Sigmoid colon (tissue), 7 donors: ENCODE measurements around the gene CDHR2. TPM values are rescaled to one million over a fixed set of nuclear protein-coding genes. Genes with fewer than 3 reads are reported as not detected.

Experiments
- DNase-seq: peaks from one replicate; pipeline ENCODE4 v3.0.0-alpha.2; 2019
- H3K27ac ChIP-seq, 4 donors: fragments of 200-600 bp; sonication (generic); one replicate each; pipeline ENCODE4 v1.5.1; 2016 to 2019; ENCODE audit warnings: mild to moderate bottlenecking in 1 of 4
- H3K27me3 ChIP-seq, 3 donors: fragments of 200-600 bp; sonication (generic); one replicate each; pipeline ENCODE4 v1.5.1; 2019; ENCODE audit warnings: mild to moderate bottlenecking in 1 of 3
- H3K36me3 ChIP-seq, 4 donors: fragments of 200-600 bp; sonication (generic); one replicate each; pipeline ENCODE4 v1.5.1; 2016 to 2019
- H3K4me1 ChIP-seq, 4 donors: fragments of 200-600 bp; sonication (generic); one replicate each; pipeline ENCODE4 v1.5.1; 2017 to 2019
- H3K4me3 ChIP-seq, 4 donors: fragments of 200-600 bp; sonication (generic); one replicate each; pipeline ENCODE4 v1.5.1; 2017 to 2019; ENCODE audit warnings: mild to moderate bottlenecking in 2 of 4, moderate library complexity in 1 of 4
- H3K9me3 ChIP-seq, 4 donors: fragments of 200-600 bp in 3 of 4; sonication (generic) in 3 of 4; one replicate each; pipeline versions ENCODE4 v1.5.1 to v1.6.1; 2013 to 2019
- CTCF ChIP-seq, 4 experiments: fragments of 450-650 bp in 3 of 4; fragments of 200-600 bp in 1 of 4; IDR thresholded peaks; one replicate each; pipeline ENCODE4 v1.5.1; 2016 to 2019; ENCODE audit warnings: antibody characterized with exemption in 4 of 4, mild to moderate bottlenecking in 3 of 4, moderate library complexity in 2 of 4
- EP300 ChIP-seq, 4 donors: sonication (generic); formaldehyde crosslinking; IDR thresholded peaks; one replicate each; pipeline ENCODE4 v1.6.1; 2017; ENCODE audit warnings: antibody characterized with exemption in 4 of 4
- POLR2A ChIP-seq, 2 donors: fragments of 450-650 bp; IDR thresholded peaks; one replicate each; pipeline ENCODE4 v1.6.1; 2016; ENCODE audit warnings: antibody characterized with exemption in 2 of 2, mild to moderate bottlenecking in 2 of 2, moderate library complexity in 2 of 2
- POLR2AphosphoS5 ChIP-seq, 4 donors: sonication (generic); formaldehyde crosslinking; IDR thresholded peaks; one replicate each; pipeline ENCODE4 v1.6.1; 2017; ENCODE audit warnings: antibody characterized with exemption in 4 of 4
- WGBS, 2 donors: extraction: QIAGEN DNeasy Blood & Tissue Kit; methylation state at CpG; one replicate each; pipeline ENCODE4 v1.1.7; 2013; 5-methylcytosine and 5-hydroxymethylcytosine counted together
- intact Hi-C: fragments of 100-400 bp; cut with DNase I; formaldehyde crosslinking; loops from one replicate; pipeline ENCODE4 v1.15.1; 2023
- polyA plus RNA-seq, 3 donors: library from polyadenylated mRNA; stranded (reverse); fragments of 200-250 nt; gene quantifications; one replicate each; pipeline ENCODE4 v1.2.3, GENCODE V29; 2013
- total RNA-seq, 4 donors: library from RNA; depleted of rRNA; stranded (reverse); fragments of >200 nt; gene quantifications; one replicate each; pipeline ENCODE4 v1.1.0, GENCODE V29; 2016
- donor health status: healthy with polysubstance abuse.
- donor health status: Bipolar disorder and iron deficiency.
- donor health status: healthy.

CDHR2 gene
- total and polyA plus RNA-seq, 7 donors = 0.71 to 57.9 (median 9.6) TPM; not detected in 2

DNA sequence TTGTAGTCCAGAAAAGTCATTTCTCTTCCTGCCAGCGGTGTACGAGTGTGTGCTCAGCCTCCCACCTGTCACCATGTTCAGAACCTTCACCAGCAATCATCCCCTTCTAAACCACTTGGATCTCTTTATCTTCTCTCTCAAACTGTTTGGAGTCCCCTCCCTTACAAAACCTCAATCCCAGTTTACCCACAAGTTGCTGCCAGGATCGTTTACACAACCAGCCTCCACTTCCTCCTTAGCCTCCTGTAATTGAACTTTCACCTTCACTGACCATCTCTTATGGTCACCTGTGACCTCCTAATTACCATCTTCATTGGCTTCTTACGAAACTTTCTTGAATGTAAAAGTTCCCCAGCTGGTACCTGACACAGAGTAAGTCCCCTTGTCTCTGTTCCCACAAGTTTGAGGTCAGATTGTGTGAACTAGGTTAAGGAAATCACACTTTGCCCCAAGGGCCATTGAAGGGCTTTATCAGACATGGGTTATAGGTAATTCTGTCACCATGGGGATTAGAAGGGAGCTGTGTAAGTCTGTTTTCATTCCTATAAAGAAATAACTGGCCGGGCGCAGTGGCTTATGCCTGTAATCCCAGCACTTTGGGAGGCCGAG, 32.0 kb upstream of the CDHR2 start:
- Histone ChIP-seq H3K4me1 (no peaks in the 10 kb centered on the region), H3K27me3 (no peaks in the 10 kb centered on the region), H3K36me3 (no peaks in the 10 kb centered on the region), H3K9me3 (no peaks in the 10 kb centered on the region), H3K27ac (no peak overlapping the region), H3K4me3 (no peak overlapping the region)
- 69% methylated on average over 7 of the region's 7 CpGs for WGBS, 2 donors
- no peak for TF ChIP-seq POLR2A (IDR thresholded peaks at IDR 0.05)
- TF ChIP-seq EP300 (IDR thresholded peaks at IDR 0.05) = no peak
- TF ChIP-seq POLR2AphosphoS5 (IDR thresholded peaks at IDR 0.05) = no peak
- no peak for TF ChIP-seq CTCF (IDR thresholded peaks at IDR 0.05)
- intact Hi-C loops = no loop called here
- no peak for DNase-seq

GRCh38 chr5:176519810-176520720, 29.1 kb upstream of the CDHR2 start:
- intact Hi-C loops = no loop called here
- H3K4me3 ChIP-seq = no peak overlapping the region
- H3K27ac ChIP-seq = no peak overlapping the region
- no peak for DNase-seq
- no peaks in the 10 kb centered on the region for H3K9me3 ChIP-seq
- no peaks in the 10 kb centered on the region for H3K27me3 ChIP-seq
- WGBS, 2 donors = 26 to 71% methylated on average over 16 of the region's 16 CpGs
- TF ChIP-seq POLR2AphosphoS5 (IDR thresholded peaks at IDR 0.05) (no peak), EP300 (IDR thresholded peaks at IDR 0.05) (no peak), CTCF (IDR thresholded peaks at IDR 0.05) (no peak), POLR2A (IDR thresholded peaks at IDR 0.05) (no peak)
- no peaks in the 10 kb centered on the region for H3K36me3 ChIP-seq
- H3K4me1 ChIP-seq = no peaks in the 10 kb centered on the region

- intact Hi-C loops = no loop called here
- no peak for TF ChIP-seq EP300 (IDR thresholded peaks at IDR 0.05)
- TF ChIP-seq POLR2A (IDR thresholded peaks at IDR 0.05) = no peak
- TF ChIP-seq POLR2AphosphoS5 (IDR thresholded peaks at IDR 0.05) = no peak
- TF ChIP-seq CTCF (IDR thresholded peaks at IDR 0.05) = no peak
- no peak overlapping the region for H3K4me3 ChIP-seq
- WGBS, 2 donors = 89 to 93% methylated on average over 7 of the region's 7 CpGs
- no peaks in the 10 kb centered on the region for H3K36me3 ChIP-seq
- no peaks in the 10 kb centered on the region for H3K27me3 ChIP-seq
- no peak for DNase-seq
- H3K4me1 ChIP-seq = no peaks in the 10 kb centered on the region
- H3K9me3 ChIP-seq = no peaks in the 10 kb centered on the region
- no peak overlapping the region for H3K27ac ChIP-seq
Measured at GRCh38 chr5:176521286-176521685, 27.9 kb upstream of the CDHR2 start.

DNA sequence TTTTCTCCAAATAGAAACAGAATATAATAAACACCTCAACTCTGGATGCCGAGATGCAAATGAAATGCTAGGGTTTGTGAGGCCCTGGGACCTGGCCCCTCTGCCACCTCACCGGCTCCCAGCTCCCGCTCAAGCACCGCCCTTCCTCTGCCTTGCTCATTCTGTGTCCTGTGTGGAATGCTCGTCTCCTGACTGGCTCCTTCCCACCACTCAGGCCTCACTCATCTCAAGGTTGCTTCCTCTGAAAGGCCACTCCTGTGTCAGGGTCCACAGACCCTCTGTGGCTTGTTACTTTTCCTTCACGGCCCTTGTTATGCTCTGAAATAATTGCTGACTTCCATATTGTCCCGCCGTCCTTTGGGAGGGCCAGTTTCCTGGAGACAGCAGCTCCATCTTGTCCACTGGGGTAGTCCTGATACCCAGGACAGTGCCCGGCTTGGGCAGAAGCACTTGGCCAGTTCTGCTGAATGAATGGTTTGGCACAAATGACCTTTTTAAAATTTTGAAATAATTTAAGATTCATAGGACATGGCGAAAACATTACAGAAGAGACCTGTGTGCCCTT, 27.4 kb upstream of the CDHR2 start:
- no peak overlapping the region for H3K27ac ChIP-seq
- WGBS, 2 donors = 76 to 85% methylated on average over 10 of the region's 10 CpGs
- H3K36me3 ChIP-seq = peaks cover 0 to 5% (median 0%) of the 10 kb centered on the region in 4 donors
- H3K4me3 ChIP-seq = no peak overlapping the region
- intact Hi-C loops = no loop called here
- DNase-seq = no peak
- no peaks in the 10 kb centered on the region for H3K9me3 ChIP-seq
- TF ChIP-seq POLR2A (IDR thresholded peaks at IDR 0.05) (no peak), EP300 (IDR thresholded peaks at IDR 0.05) (no peak), CTCF (IDR thresholded peaks at IDR 0.05) (no peak), POLR2AphosphoS5 (IDR thresholded peaks at IDR 0.05) (no peak)
- no peaks in the 10 kb centered on the region for H3K4me1 ChIP-seq
- no peaks in the 10 kb centered on the region for H3K27me3 ChIP-seq
